GM18870 (cell line): Measurements from ENCODE around the gene CDKN3.

Experiments used
- ATAC-seq: cut with Tn5 transposase; IDR thresholded peaks from one replicate; pipeline ENCODE4 v1.9.1; 2021; ENCODE audit warnings: moderate library complexity; ENCODE audit not compliant: unreplicated experiment

Gene CDKN3, protein sequence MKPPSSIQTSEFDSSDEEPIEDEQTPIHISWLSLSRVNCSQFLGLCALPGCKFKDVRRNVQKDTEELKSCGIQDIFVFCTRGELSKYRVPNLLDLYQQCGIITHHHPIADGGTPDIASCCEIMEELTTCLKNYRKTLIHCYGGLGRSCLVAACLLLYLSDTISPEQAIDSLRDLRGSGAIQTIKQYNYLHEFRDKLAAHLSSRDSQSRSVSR

DNA sequence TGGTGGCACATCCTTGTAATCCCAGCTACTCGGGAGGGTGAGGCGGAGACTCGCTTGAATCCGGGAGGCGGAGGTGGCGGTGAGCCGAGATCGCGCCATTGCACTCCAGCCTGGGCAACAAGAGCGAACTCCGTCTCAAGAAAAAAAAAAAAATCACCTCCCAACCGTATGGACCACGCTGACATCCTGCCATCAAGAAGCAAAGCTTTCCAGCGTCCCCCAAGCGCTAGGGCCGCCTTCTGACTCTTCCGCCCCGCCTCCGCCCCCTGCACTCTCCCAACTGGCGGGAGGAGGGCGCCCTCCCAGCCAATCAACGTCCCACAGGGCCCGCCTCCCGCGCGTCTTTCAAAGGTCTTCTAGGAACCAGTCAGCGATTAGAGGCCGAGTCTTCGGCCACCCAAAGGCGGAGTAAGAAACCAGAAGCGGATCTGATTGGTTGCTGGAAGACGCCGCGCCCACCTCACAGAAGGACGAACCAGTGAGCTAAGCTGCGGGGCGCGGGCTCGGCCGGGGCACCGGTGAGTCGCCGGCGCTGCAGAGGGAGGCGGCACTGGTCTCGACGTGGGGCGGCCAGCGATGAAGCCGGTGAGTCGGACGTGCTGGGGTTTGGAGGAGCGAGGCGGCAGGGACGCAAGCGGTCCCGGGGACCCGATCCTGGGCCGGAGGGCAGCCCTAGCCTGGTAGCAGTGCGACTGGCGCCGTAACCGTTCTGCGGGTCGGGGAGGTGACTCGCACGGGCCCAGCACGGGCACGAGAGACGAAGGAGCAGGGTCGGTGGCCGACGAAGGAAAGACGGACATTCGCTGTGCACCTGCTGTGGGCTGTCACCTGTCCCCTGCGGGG, at the start of gene CDKN3:
CDKN3 (plus strand) TSS at position 515 of the 843 bp plus-strand sequence; CDS start at position 577, 62 bp downstream.
- peak; percentile 98 for ATAC-seq

DNA sequence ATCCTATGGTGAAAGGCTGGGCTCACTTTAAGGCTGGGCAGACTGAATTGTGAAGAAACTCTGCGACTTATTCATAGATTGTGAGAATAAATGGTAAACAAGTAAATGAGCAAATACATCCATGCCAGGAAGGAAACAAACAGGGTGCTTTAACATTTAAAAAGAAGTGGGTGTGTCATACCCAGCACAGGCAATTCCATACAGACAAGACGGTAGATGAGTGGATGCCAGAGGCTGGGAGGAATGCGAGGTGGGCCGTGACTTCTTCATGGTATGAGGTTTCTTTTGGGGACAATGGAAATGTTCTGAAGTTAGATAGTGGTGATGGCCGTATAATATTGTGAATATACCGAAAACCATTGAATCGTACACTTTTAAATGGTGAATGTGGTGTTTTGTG, 49.8 kb upstream of the CDKN3 start:
- ATAC-seq = no peak

DNA sequence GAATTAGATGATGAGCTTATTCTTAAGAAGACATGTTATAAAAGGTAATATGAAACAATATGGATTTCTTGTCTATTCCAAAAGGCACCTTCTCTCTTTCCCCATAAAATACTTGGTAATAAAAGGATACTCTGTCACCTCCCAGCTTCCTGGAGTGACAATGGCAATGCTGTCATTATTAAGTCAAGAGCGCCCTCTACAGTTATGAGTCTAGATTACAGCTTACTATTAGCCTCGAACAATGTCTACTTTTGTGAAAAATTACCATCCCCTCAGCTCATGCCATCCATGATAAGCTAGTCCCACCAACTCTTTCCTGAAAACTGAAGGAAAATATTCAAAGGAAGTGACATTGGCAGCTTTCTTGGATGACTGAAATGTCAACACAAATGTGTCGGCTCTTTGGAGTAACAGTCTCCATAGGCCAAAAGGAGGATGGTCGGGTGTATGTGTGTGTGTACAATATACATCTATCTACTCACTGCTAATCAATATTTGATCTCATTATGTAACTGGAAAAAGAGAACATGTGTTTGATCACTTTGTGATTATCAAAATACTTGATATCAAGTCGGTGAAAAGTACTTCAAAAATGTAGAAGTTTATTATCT, 48.7 kb upstream of the CDKN3 start:
- no peak for ATAC-seq

DNA sequence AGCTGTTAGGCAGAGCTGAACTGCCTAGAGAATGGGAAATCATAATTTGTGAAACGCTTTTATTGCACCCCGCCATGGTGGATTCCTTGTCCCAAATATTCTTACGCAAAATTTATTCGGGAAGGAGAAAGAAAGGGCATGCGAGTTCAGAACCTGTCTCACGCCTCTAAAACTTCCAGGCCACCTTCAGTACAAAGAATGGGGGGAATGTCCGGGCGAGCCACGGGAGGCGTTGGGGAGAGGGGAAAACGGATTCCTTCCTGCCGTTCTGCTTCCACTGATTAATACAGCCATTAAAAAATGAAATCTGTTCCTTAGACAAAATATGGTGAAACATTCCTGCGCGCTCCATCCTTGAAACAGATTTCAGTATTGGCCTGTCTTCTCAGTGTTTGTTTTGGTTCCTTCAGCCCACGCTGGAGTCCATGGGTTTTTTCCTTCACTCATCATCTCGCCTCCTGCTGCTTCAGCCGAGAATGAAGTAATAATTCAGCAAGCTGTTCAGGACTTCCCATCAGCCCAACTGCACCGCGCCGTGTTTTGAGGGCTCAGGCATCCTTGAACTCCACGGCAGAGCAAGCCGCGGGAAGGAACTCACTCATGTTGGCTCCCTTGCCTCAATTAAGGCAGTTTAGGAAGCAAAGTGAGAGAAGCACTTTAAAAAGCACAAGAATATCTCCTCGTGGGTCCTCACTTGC, 47.7 kb upstream of the CDKN3 start:
- no peak for ATAC-seq

DNA sequence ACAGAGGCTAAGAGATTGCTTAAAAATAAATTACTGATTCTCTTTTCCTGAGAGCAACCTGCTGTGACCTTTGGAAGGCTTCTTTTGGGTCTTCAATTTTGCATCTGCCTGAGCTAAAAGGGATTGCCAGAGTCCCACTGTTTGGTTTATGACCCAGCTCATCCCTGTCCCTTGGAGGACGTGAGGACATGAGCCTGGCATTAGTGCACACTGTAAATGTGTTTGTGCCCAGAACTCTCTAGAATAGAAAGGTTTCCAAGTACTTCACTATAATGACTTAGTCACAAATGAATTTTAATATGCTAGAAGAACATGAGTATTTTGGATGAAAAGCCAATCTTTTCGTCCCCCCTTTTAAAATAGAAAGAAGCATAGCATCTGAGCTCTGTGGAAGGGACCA, 47.1 kb upstream of the CDKN3 start:
- ATAC-seq = no peak

DNA sequence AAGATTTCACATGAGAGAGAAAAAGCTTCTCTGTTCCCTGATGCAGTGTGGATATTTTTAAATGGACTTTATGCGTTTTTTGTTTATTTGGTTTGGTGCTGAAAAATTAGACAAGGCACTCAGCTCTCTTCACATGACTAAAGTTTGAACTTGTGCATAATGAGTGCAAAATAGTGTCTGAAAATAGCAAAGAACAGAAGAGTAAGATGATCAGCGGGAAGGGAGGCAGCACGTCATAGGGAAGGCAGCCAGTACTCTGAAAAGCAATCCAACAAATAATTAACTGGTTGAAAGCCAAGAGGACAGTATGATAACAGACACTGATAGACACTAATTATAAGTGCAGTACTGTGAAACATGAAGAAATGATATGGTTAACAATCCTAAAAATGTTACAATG, 46.6 kb upstream of the CDKN3 start:
- ATAC-seq = no peak

DNA sequence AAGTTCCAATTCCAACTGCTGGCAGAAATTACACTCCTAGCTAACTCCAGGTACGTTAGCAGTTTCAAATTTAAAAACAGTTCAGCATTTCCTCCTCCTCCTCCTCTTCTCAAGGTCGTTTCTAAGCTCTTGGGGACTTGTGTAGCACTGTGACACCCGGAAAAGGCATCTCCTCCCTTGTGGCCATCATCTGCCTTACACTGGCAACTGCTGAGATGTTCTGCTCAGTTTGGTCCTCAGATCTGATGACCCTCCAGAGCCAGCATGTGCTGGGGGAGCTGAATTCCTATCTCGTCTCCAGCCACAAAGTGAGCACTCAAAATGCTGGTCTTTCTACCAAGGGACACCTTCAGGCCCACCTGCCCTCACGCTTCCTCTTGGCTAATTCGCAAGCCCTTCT, 43.5 kb upstream of the CDKN3 start:
- no peak for ATAC-seq

DNA sequence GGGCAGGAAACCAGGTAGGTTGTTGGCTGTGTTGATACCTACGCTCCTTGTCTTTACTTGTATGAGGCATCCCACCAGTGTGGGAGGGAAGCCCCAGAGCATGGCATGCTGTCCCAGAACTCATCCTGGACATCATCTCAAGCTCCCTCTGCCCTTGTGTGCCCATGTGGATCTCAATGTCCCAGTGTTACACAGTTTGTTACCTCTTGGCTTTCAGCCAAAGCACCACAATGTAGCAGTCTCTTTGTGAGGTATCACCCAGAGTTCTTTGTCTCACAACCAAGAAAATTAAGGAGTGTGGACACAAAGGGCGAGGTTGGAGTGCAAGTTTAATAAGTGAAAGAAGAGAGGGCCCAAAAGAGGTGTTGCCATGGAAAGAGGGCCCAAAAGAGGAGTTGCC, 43.1 kb upstream of the CDKN3 start:
- no peak for ATAC-seq

DNA sequence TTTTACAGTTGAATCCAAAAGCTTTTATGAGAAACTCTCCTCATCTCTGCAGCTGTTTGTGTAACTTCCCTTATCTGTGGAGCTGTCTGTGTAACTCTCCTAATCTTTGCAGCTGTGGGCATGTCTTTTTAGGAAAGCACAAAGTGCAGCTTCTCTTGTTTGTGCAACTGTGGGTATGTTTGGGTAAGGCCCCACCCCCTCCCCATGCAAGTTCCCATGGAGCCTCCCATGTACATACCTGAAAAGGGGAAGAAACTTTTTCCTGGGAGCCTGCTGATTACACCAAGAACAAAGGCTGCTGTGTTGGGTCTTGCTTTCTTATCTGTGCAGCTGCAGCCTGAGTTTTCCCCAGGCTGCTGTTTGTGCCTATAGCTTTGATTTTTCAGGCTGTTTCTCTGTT, 42.7 kb upstream of the CDKN3 start:
- ATAC-seq = no peak

DNA sequence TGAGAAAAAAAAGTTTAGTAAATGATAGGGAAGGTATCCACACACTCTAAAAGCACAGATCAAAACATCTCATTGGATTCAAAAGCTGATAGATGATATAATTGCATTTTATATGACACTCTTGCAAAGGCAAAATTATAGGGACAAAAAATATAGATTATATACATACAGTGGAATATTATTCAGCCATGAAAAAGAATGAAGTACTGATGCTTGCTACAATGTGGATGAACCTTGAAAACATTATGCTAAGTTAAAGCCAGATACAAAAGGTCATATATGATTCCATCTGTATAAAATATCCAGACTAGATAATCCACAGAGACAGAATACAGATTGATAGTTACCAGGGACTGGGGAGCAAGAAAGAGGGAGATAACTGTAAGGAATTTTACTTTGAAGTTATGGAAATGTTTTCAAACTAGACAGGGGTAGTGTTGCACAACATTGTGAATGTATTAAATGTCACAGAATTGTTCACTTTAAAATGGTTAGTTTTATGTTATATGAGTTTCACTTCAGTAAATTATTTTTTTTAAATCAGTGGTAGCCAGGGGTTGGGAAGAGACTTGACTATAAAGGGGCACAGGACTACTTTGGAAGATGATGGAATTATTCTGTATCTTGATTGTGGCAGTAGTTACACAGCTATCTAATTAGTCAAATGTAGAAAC, 41.7 kb upstream of the CDKN3 start:
- ATAC-seq = no peak

DNA sequence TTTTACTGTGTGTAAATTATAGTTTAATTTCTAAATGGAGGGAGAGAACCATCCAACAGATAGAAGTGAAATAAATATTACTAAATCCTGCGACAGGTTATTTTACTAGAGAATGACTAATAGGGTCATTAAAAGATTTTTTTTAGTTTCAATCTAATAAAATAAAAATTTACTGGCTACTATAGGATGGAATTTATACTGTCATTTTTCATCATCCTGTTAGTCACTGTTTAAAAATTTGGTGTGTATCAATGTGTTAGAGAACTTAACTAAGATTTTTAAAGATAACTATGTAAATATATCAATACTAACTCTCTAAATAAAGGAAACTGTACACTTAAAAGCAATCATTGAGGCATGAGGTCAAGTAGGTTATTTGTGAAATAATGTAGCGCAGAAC, 41.1 kb upstream of the CDKN3 start:
- ATAC-seq = no peak

DNA sequence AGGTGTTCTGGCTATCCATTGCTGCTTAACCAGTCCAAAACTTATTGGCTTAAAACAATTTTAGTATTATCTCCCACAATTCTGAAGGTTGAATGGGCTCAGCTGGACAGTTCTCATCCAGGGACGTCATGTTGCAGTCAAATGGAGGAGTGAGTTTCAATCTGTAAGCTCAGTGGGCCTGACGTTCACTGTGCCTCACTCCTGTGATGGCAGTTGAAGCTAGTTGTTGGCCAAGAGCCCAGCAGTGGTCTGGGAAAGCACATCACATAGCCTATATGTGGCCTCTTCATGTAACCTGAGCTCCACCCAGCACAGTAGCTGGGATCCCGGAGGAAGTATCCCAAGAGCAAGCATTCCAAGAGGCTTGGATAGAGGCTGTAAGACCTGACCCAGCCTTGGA, 40.6 kb upstream of the CDKN3 start:
- no peak for ATAC-seq

DNA sequence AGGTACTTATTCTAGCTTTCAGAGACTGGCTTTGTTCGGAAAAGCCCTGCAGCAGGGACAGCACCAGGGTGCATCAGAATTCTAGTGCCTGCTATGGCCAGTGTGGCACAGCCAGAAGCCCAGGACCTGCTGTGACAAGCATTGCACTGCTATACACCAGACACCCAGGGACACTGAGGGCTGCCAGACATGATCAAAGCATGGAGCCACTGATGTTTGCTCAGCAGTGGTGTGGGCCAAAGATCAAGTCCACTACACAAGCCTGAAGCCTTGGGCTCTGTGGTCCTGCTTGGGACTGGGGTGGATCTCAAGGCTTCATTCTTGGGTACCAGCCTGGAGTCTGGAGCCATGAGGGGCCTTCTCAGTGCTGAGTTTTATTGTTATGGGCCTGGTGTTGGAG, 36.1 kb upstream of the CDKN3 start:
- ATAC-seq = no peak

DNA sequence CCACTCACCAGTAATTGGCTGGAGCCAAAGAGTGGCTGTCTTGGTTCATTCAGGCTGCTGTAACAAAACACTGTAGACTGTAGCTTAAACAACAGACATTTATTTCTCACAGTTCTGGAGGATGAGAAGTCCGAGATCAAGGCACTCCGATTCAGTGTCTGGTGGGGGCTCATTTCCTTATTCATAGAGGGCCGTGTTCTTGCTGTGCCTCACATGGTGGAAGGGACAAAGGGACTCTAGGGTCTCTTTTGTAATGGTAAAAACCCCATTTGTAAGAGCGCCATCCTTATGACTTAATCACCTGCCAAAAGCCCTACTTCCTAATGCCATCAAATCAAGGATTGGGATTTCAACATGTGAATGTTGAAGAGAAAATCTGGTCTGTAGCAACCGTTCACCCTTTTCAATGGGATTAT, 34.7 kb upstream of the CDKN3 start:
- ATAC-seq = no peak

DNA sequence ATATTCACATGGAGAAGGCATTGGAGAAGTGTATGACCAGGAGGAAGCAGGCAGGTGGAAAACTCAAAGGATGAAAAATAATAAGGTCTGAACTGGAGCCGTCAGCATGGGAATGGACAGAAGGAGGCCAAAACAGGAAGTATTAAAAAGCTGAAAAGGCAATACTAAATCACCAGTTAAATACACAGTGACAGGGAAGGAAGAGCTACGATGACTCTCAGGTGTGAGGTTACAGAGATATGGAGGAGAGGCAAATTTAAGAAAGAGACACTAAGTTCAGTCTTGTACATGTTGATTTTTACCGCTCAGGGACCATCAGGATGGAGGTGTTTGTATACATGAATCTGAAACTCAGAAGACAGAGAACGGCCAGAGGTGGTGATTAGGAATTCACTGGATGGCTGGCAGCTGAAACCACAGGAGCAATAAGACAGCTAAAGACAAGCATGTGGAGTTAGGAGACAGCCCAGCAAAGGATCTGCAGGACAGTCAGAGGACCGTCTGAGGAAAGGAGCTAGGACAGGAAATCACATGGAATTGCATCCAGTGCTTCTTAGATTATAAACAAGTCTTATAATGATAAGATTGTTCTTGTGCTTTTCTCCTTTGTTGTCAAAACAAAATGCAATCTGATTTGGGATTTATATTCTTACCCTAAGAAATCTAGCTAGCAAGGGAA, 33.9 kb upstream of the CDKN3 start:
- no peak for ATAC-seq

DNA sequence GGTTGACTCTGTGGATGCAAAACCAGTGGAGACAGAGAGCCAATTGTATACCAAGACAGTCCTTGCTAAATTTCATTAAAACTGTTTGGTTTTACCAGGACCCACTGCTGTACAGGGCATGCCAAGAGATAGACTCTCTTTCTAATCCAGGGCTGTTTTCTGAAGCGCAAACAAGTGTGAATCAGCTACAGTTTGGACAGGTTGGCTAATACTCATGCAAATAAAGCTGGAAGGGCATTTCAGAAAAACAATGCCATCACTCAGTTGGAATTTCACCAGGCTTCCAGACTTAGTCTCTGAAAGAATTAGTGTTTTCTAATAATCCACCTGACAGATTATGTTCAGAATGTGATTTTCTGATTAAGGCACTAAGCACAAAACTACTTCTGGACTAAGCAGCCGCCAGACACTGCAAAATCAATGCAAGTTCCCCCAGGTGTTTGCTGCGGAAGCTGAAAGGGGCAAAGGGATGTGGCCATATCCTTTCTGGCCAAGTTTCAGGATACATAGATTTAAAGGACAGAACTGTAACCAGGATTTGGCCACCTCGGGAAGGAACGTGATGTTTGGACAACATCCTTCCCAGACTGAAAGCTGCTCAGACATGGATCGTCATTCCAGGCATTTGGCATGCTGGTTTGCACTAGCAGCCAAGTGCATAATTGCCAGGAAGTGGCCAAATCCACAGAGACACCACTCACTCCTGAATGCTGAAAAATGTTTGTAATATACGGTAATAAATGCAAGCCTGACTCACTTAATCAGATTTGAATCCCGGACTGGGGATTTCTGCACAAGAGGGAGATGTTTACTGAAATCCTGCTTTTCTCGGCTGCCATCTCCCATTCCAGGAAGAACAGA, 32.0 kb upstream of the CDKN3 start:
- ATAC-seq = no peak

DNA sequence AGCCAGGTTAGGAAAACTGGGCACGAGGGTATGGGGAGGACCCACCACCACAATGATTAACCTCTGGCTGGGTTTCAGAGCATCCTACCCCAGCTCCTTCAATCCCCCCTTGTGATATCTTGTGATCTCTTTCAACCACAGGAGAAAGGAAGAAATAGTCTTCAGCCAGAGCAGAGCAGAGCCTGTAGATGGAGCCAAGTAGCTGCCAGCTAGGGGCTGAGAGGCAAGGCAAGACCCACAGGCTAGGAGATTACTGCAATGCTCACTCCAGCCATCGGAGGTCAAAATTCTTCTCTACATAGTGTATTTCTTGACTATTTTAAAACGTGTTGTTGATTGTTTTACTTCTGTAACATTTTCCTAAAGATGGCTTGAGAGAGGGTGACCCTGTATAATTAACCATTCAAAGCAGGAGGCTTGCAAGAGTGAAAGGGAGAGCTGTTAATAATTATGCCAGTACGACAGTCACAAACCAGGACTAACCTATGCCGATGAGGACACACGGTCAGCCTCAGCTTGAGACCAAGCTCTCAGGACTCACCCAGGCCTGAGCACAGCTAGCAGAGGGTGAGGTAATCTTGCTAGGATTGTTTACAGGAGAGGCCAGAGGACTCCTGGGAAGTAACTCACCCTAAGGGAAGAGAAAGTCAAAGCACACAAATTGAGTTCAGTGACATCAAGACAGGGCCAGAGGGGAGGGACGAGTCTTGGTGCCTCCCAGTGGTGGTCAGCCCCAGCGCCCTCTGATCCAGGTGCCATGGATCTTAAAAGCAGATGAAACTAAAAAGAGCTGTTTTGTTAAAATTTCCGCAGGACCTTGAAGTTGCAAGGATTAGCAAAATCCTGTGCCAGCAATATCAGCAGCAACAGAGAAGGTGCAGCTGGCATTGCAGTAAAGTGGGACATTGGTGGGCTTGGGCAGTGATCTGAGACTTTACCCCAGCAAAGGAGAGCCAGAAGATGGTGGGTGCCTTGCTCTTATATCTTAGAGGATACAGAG, 29.8 kb upstream of the CDKN3 start:
- no peak for ATAC-seq

DNA sequence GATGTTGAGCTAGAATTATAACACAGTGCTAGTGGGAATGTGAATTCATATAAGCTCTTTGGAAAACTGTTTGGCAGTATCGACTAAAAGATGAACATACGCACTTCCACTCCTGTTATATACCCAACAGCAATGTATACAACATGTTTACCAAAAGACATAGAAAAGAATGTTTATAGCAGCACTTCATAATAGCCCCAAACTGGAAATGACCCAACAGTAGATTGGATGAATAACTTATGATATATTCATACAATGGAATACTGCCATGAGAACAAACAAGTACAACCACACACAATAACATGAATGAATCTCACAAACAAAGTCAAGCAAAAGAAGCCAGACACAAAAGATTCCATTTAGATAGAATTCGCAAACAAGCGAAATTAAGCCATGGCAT, 28.5 kb upstream of the CDKN3 start:
- no peak for ATAC-seq
